Body of pancreas (tissue), 4 donors: Measurements from ENCODE around the gene MED27.

ENCODE experiments used
- CTCF ChIP-seq, 7 experiments: fragments of 450-650 bp in 4 of 7; fragments of 200-600 bp in 3 of 7; sonication (generic) in 3 of 7; IDR thresholded peaks; one replicate each; pipeline ENCODE4 v1.5.1; 2016 to 2019; ENCODE audit warnings: antibody characterized with exemption in 7 of 7
- POLR2A ChIP-seq, 3 donors: fragments of 450-650 bp; IDR thresholded peaks; one replicate each; pipeline ENCODE4 v1.6.1; 2016; ENCODE audit warnings: antibody characterized with exemption in 3 of 3, mild to moderate bottlenecking in 2 of 3

GRCh38 chr9:132056717-132057560, 22.7 kb downstream of the MED27 start:
- TF ChIP-seq POLR2A (IDR thresholded peaks at IDR 0.05) (no peak), CTCF (IDR thresholded peaks at IDR 0.05) (no peak)
